AG09309 (cell line): ENCODE results near the gene OSBPL3.

Experiments used
- DNase-seq: peaks from one replicate; pipeline ENCODE4 v3.0.0-alpha.2; 2010; ENCODE audit warnings: low read depth
- H3K4me3 ChIP-seq: 2 replicates; pipeline ENCODE4 v1.5.1; 2011; ENCODE audit warnings: mild to moderate bottlenecking, low read depth, low read length, moderate library complexity; ENCODE audit not compliant: control insufficient read depth
- TF ChIP-seq, protein P1 (sequence below): IDR thresholded peaks from 2 replicates; pipeline ENCODE4 v1.5.1; 2011; ENCODE audit warnings: mild to moderate bottlenecking, low read depth, low read length, inconsistent platforms; ENCODE audit not compliant: insufficient read depth, control insufficient read depth; ENCODE audit errors: missing control alignments

The OSBPL3 gene

DNA sequence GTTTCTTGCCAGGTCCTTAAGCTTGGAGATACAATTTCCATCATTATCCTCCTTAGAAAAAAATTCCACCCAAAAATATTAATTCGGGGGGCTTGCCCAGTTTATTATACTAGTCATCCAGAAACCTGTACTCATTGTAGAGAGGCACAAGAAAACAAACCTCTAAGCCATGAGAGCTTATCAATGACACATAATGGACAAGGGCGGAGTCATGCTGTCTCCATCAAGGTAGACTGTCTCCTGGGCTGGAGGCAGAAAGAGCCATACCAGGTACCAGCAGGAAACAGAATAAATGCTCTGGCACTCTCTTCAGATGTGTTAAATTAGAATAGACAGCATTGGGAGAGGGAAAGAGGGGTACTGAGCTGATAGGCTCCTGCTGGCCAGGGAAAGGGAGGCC lies 153.0 kb downstream of the OSBPL3 start:
- no peak overlapping the region for H3K4me3 ChIP-seq

DNA sequence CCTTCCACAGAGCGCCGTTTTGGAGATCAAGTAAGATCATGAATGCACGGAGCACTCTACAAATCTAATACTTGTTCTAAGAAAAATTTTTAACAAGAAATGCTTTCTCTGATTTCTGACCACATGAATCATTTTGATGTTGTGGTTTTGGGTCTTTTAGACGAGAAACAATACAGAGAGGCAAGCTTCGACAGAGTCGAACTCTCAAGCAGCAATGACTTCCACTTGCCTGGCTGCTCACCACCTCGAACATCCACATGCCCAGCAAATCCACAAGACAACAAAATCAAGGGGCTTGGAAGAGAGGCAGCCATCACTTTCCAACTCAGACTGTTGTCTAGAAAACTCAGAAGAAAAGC lies 153.3 kb downstream of the OSBPL3 start:
- DNase-seq, result no peak
- no peak overlapping the region for H3K4me3 ChIP-seq
- TF ChIP-seq, protein P1, sequence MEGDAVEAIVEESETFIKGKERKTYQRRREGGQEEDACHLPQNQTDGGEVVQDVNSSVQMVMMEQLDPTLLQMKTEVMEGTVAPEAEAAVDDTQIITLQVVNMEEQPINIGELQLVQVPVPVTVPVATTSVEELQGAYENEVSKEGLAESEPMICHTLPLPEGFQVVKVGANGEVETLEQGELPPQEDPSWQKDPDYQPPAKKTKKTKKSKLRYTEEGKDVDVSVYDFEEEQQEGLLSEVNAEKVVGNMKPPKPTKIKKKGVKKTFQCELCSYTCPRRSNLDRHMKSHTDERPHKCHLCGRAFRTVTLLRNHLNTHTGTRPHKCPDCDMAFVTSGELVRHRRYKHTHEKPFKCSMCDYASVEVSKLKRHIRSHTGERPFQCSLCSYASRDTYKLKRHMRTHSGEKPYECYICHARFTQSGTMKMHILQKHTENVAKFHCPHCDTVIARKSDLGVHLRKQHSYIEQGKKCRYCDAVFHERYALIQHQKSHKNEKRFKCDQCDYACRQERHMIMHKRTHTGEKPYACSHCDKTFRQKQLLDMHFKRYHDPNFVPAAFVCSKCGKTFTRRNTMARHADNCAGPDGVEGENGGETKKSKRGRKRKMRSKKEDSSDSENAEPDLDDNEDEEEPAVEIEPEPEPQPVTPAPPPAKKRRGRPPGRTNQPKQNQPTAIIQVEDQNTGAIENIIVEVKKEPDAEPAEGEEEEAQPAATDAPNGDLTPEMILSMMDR, result no peak

More for the DNA sequence above, 153.0 kb downstream of the OSBPL3 start:
- DNase-seq, result no peak
- TF ChIP-seq, protein P1, result no peak

DNA sequence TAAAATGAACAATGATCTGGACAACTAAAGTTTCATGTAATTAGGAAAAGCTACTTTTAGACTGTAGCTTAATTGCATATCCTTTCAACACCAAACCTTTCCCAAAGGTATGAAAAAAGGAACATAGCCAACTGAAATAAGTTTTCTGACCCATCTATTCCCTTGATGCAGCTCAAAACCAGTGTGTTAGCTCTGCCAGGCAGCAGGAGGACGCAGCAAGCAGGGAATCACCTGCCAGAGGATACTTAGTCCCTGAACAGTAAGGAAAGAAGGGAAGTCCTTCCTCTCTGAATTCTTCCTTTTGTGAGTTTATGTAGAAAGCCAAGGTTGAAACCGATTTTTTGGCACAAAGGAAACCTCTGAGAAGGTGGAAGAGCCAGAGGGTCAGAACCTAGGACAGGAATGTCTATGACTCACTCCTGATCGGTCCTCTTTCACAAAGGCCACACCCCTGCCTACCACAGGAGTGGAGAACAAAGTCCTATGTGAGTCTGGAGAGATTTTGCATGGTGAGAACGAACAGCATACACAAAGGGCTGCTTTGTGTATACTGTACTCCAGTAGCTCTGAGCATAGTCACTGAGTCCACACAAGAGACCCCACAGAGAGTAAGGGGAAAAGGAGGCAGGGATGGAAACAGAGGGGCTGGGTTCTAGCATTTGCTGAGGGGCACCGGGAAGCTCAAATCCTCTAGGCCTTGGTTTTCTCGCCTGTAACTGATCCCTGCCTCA lies 153.9 kb downstream of the OSBPL3 start:
- DNase-seq, result no peak

DNA sequence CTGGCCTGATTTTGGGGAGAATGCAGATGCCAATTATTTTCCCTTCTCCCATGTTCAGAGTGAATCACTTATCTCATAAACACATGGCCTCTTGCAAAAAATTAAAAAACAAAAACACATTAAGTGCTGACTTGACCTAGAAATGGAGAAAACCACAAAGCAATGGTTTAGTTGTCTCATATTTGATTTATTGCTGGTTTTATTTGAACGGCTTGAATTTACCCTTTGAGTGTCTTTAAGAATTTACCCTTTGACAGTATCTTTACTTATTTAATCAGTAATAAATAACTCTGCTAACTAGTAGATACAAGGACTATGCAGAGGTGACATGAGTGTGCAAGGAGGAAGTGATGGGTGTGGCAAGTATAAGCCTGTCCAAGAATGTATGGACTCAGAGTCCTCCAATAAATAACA lies 154.6 kb downstream of the OSBPL3 start:
- H3K4me3 ChIP-seq, result no peak overlapping the region
- DNase-seq, result no peak
- TF ChIP-seq, protein P1, result no peak

More for the DNA sequence above, 153.9 kb downstream of the OSBPL3 start:
- no peak overlapping the region for H3K4me3 ChIP-seq
- TF ChIP-seq, protein P1, result no peak

DNA sequence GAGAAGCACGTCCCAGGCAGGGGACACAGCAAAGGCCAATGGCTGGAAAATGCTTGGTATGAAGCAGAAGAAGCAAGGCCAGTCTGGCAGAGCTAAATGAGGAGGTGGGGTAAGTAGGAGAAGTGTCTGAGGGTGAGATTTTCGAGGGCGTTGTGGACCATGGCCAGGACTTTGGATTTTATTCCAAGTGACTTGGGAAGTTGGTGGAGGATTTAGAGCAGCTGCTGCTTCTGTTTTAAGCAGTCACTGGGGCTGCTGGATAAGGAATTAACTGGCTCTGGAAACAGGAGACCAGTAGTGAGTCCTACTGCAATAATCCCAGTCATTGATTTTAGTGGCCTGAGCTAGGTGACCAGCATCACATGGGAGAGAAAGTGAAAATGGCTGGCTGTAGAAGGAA lies 155.1 kb downstream of the OSBPL3 start:
- no peak overlapping the region for H3K4me3 ChIP-seq
- TF ChIP-seq, protein P1, result no peak
- DNase-seq, result no peak

DNA sequence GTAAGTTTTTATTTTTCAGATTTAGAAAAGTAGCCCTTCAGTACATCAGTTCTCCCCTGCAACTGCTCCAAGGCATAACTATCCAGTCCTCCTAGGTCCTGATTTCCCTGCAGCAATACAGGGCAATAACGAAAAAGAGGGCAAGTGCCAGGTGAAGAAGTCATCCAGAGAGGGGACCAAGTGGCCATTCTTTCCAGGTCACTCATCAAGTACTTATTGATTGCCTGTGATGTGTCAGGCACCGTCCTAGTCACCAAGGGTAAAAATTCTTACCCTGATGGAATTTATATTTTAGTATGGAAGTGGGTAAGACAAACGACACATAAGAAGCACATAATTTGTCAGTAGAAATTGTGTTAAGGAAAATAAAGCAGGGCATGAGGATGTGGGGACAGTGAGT lies 155.6 kb downstream of the OSBPL3 start:
- no peak for DNase-seq
- TF ChIP-seq, protein P1, result no peak

More for the DNA sequence above, 155.6 kb downstream of the OSBPL3 start:
- no peak overlapping the region for H3K4me3 ChIP-seq
